NCI-H748 treated with DMSO at 0.1 percent for 48 hours (cell line): ENCODE data around the gene UBE4B.
A peak's percentile ranks its signal among the peaks of the same experiment; 100 is the strongest.
"Not testable (repeated sequence)": the region's sequence is repeated elsewhere in the genome, so short reads cannot be mapped to it uniquely, and the experiment has no call there.

ENCODE experiments used
- DNase-seq: peaks from one replicate; lab custom pipeline; 2025; lab: John Stamatoyannopoulos, UW

The UBE4B gene

DNA sequence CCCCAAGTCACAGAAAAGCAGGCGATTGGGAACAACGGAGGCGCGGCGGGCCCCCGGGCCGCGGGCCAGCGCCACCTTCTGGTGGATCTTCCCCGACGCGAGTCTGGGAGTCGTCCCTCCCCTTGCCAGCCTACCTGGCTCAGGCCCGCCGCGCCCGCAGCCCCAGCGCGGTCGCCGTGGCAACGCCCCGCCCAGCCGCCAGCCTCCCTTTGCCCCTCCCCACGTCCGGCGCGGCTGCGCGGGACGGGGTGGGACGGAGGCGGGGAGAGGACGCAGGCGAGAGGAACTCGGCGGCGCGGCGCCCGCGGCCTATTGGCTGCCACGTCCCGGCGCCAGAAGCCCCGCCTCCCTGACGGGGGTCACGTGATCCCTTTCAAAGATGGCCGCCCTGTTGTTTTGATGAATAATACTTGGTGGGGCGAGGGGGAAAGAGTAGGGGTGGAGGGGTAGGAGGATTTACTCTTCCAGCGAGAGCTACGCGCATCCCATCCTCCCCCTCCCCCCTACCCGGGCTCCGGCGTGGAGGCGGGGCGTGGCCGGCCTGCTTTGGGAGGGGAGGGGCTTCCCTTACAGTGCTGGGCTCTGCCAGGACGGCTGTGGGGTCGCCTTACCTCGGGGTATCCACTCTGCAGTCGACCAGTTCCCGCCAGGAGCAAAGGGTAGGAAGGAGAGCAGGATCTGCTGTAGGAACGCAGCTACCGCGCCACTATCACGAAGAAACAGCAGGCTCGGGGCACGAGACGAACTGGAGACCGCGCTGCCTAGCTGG, at the start of gene UBE4B:
UBE4B (plus strand) TSS at position 369 of the 769 bp plus-strand sequence. CDS start 713 bp downstream, outside the sequence.
- DNase-seq = peak; percentile 96

DNA sequence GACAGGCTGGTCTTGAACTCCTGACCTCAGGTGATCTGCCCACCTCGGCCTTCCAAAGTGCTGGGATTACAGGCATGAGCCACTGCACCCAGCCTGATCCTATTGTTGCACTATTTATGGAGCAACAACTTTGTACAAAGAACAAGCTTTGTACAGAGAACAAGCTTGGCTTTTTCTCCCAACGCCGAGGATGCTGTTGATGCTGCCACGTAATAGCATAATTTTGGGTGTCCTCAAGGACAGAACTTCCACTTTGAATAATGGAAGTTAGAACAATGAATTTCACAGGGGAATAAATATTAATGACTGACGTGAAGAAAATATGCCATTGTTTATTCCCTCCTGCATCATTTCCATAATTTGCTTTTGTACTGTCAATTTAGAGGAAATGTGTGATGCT, 48.5 kb upstream of the UBE4B start:
- no peak for DNase-seq

DNA sequence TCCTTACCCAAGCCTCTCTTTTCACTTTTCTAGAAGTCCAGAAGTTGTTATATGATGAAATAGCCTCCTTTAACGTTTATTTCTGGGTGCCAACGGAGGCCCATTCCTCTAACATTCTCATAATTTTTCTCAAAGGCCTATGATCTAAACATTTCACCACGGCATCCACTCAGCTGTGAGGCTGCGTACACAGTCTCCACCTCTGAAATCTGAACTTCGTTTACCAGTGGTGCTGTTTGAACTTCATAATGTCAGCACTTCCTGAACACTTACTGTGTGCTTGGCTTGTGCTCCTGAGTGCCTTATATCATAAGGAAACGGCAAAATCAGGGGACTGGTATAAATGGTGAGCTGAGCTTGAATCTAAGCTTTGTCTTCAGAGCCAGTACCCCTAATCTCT, 47.8 kb upstream of the UBE4B start:
- DNase-seq = no peak

DNA sequence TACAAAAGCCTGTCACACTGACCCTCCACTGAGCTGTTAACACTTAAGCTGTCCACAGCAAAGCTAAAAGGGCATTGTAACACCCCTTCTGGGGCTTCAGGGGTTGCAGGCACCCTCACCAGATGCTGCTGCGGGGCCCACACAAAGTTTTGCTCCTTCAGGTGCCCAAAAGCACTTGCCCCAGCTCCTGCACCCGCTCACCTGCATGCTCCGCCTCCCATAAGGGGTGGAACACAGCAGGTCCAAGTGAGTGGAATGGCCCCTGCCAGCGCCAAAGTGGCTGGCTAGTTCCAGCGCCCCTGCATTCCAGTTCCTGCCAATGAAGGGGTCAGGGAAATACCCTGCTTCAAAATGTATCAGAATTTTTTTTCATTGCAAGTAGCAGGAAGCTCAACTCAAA, 43.0 kb upstream of the UBE4B start:
- no peak for DNase-seq

DNA sequence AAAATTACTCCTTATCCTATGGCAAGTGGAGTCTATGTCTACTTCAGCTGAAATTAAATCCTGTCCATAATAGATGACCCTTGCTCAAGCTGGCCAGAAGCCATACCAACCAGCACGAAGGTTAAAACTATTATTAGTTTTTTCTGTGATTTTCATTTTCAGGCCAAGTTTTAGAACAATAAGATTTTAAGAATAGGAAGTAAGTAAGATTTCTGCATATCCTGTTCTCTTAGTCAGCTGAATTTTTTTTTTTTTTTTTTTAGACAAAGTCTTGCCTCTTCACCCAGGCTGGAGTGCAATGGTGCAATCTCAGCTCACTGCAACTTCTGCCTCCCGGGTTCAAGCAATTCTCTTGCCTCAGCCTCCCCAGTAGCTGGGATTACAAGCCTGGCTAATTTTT, 41.8 kb upstream of the UBE4B start:
- DNase-seq = no peak

DNA sequence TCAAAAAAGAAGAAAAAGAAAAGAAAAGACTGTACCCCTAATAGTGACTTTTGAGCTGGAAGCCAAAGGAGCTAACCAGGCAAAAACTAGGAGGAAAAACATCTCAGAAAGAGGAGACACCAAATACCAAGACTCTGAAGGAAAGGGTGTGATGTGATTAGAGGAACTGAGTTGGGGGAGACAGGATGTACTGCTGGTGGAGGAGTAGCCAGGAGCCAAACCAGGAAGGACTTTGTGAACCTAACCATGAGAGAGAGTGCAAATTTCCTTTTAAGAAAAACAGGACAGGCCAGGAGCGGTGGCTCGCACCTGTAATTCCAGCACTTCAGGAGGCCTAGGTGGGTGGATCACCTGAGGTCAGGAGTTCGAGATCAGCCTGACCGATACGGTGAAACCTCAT, 39.8 kb upstream of the UBE4B start:
- no peak for DNase-seq

DNA sequence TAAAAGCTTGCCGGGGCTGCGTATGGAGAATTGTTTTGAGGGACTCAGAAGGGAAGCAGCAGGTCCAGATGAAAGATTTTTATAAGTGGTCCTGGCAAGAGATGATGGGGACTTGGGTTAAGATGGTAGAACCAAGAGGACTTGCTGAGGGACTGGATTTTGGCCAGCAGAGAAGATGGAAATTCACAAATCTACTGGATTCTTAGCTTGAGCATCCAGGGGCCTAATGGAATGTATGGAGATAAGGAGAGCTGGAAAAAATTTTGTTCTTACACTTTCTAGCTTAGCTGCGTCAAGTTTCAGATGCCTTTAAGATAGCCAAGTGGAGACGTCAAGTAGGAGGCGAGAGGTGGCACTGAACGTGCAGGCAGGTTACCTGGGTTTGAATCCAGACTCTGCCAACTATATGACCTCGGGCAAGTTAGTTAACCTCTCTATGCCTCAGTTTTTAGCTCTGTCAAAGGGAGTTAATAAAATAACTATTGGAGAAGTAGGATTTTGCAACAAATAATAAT, 39.1 kb upstream of the UBE4B start:
- no peak for DNase-seq

DNA sequence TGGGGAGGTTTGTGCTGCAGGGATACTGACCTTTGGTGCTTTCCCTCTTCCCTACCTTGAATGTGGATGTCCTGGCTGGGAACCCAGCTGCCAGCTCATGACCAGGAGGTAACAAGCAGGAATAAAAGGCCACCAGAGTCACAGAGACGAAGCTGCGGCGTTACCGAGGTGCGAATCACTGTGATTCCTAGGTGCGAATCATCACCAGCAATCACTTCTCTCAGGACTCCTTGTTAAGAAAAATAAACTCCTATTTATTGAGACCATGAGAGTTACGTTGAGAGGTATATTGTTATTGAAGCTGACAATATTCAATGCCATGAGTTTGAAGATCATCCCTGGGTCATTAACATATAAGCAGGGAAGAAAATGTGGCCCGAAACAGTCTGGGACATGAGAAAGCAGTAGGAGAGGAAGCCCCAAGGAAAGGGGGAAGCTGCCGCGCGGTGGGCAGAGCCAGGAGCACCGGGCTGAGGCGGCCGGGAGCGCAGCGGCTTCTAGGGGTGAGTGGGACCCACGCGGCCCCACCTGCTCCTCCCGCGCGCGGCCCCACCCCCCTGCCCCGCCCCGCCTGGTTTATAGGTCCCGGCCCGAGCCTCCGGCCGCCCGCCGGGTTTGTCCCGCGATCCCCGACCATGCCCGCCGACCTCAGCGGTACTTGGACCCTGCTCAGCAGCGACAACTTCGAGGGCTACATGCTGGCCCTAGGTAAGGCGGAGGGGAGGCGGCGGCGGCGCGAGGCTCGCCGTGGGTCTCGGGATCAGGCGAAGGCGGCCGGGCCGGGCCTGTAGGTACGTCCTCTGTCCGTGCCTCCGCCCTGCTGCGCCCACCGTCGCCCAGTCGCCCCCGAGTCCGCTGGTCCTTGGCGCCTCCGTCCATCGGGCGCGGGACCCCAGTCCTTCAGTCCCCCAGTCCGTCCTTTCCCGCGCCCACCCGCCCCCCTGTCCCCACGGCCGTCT, 35.9 kb upstream of the UBE4B start, which contains the start of gene RBP7:
RBP7 (plus strand) TSS at position 605 of the 959 bp plus-strand sequence; CDS start at position 636, 31 bp downstream.
- no peak for DNase-seq

DNA sequence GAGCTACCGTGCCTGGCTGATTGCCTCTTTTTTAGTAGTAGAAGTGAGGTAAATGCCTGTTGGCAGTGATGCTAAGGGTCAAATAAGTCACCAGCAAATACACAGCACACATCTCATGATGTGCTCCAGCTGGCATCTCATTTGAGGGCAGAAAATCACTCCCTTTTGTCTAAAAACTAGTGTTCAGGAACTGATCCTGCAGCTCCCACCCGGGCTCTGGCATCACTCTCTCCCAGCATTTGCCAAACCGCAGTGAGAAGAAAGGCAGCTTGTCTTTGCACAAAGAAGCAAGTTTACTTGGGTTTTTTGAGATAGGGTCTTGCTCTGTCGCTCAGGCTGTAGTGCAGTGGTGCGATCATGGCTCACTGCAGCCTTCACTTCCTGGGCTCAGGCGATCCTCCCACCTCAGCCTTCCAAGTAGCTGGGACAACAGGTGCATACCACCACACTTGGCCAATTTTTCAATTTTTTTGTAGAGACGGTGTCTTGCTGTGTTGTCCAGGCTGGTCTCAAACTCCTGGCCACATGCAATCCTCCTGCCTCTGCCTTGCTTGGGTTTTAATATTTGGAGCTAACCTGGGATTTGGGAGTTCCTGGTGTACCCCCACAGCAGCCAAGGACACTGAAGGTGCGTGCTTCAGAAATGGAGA, 31.6 kb upstream of the UBE4B start:
- DNase-seq = no peak

DNA sequence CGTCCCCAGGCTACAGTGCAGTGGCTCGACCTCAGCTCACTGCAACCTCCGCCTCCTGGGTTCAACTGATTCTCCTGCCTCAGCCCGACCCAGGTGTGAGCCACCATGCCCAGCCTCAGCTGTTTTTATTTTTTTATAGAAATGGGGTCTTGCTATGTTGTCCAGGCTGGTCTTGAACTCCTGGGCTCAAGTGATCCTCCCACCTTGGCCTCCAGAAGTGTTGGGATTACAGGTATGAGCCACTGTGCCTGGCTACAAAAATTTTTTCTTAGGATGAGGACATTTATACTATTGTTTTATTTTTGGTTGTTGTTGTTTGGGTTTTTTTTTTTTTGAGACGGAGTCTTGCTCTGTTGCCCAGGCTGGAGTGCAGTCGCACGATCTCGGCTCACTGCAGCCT, 27.5 kb upstream of the UBE4B start:
- DNase-seq = not testable (repeated sequence)

DNA sequence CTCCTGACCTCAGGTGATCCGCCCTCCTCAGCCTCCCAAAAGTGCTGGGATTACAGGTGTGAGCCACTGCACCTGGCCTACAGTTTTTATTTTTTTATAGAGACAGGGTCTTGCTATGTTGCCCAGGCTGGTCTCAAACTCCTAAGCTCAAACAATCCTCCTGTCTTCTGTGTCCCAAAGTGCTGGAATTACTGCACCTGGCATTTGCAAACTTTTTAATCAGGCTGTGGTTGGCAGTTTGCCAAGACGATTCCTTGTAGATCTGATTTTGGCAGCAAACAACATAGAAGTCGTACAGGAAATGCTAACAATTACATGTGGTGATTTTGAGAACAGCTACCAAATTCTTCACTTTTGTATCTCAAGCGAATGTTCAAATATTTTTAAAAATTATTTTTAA, 25.6 kb upstream of the UBE4B start:
- DNase-seq = no peak

DNA sequence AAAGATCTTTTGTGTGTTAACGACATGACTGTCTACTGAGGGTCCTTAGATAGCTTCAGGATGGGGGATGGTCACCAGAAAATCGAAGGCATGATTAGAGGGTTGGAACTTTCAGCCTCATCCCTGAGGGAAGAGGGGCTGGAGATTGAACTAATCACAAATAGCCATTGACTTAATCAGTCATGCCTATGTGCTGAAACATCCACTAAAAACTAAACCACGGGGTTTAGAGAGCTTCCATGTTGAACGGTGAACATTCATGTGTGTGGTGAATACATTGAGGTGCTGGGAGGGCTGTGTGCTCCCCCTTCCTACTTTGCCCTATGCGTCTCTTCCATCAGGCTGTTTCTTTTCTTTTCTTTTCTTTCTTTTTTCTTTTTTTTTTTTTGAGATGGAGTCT, 18.7 kb upstream of the UBE4B start:
- DNase-seq = no peak

DNA sequence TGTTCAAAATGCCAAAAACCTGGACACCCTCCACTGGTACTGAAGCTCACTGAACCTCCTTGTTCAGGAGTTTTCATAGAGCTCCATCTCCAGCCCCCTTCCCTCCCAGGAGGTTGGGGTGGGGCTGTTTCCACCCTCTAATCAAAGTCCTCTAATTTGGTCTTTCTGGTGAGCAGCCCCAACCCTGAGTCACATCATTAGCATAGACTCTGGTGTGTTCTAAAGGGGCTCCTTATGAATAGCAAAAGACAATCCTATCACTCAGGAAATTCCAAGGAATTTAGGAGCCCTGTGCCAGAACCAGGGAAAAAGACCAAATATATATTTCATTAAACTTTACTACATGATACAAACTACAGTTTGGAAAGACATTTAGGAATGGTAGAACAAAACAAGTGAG, 13.2 kb upstream of the UBE4B start:
- no peak for DNase-seq

DNA sequence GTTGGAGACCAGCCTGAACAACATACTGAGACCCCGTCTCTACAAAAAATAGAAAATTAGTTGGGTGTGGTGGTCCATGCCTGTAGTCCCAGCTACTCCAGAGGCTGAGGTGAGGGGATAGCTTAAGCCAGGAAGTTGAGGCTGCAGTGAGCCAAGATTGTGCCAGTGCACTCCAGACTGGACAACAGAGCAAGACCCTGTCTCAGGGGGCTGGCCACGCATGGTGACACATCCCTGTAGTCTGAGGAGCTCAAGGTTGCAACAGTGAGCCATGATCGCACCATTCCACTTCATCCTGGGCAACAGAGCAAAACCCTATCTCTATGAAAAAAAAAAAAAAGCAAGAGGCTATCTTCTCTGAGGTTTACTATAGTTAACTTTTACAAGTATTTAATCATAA, 12.7 kb upstream of the UBE4B start:
- DNase-seq = no peak

DNA sequence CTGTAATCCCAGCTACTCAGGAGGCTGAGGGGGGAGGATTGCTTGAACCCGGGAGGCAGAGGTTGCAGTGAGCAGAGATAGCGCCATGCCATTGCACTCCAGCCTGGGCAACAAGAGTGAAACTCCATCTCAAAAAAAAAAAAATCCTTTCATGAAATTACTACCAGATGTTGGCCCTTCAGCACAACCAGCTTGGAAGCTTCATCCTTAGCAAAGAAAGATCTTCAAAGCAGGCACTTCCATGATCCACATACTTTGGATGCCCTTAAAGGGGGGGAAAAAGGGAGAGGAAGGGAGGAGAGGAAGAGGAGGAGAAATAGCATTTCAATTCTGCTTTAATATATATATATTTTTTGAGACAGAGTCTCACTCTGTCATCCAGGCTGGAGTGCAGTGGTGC, 12.1 kb upstream of the UBE4B start:
- not testable (repeated sequence) for DNase-seq

DNA sequence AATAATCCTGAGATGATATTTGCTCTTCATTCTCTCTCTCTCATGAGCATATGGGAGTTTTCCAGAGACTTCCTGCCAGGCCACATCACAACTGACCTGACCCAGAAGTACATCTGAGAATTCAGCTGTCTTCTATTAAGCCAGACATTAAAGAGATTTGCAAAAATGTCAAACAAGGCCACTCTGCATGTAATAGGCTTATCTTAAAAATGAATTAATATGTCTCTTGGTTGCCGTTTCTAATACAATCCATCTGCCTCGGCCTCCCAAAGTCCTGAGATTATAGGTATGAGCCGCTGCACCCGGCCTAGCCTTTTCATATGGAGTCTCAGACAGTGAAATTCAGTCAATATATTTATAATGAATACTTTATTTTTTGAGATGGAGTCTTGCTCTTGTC, 10.8 kb upstream of the UBE4B start:
- not testable (repeated sequence) for DNase-seq

DNA sequence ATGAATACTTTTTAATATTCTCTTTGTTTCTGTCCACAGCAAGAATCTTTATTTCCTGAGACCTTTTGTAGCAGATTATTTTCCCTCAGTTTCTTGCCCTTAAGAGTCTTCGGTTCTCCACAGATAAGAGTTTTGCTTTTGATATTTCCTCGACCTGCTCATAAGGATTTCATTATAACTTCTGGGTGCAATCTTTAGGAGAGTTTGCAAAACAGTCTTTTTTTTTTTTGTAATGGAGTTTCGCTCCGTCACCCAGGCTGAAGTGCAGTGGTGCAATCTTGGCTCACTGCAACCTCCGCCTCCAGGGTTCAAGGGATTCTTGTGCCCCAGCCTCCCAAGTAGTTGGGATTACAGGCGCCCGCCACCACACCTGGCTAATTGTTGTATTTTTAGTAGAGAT, 10.1 kb upstream of the UBE4B start:
- DNase-seq = no peak

DNA sequence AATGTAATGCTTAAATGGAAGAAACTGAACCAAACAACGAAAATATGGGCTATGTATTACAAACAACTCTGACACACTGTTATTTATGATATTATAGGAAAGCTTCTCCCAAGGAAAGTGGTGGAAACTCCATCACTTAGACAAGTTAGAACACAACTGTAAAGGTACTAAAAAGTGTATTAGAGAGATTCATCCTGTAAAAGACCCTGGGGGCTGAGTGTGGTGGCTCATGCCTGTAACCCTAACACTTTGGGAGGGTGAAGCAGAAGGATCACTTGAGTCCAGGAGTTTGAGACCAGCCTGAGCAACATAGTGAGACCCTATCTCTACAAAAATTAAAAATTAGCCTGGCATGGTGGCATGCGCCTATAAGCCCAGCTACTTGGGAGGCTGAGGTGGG, 7.4 kb upstream of the UBE4B start:
- DNase-seq = no peak

DNA sequence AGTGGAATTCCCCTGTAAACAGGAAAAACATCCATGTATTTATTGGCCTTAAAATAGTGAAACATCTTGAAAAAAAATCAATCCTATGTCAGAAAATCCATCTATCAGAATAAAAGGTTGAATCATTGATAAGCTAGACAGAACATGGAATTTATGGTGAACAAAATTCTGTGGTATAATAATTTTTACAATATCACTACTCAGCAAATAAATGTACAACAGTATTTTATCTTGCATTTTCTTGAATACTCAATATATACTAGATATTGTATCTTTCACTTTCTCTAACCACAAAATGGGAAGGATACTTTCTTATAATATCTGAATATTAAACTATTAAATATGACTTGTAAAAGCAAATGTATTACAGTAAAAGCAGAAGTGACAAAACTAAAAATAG, 5.7 kb upstream of the UBE4B start:
- DNase-seq = no peak

DNA sequence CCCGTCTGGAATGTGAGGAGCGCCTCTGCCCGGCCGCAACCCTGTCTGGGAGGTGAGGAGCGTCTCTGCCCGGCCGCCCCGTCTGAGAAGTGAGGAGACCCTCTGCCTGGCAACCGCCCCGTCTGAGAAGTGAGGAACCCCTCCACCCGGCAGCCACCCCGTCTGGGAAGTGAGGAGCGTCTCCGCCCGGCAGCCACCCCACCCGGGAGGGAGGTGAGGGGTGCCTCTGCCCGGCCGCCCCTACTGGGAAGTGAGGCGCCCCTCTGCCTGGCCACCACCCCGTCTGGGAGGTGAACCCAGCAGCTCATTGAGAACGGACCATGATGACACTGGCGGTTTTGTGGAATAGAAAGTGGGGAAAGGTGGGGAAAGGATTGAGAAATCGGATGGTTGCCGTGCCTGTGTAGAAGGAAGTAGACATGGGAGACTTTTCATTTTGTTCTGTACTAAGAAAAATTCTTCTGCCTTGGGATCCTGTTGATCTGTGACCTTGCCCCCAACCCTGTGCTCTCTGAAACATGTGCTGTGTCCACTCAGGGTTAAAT, 3.7 kb upstream of the UBE4B start:
- DNase-seq = not testable (repeated sequence)

DNA sequence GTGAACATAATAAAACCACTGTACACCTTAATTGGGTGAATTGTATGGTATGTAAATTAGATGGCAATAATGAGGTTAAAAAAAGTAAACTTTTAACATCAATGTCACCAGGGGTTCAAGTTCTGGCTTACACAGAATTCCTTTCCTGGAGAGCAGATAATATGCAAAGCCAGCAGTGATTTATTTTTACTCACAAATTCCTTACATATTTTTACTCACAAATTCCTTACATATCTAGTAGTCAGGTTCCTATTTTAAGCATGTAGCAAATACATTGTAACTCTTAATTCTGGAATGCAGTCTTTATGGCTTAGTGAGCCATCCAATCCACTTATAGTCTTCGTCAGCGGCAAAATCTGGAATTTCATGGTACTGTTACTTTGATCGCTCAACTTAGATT, 1.3 kb upstream of the UBE4B start:
- DNase-seq = no peak

DNA sequence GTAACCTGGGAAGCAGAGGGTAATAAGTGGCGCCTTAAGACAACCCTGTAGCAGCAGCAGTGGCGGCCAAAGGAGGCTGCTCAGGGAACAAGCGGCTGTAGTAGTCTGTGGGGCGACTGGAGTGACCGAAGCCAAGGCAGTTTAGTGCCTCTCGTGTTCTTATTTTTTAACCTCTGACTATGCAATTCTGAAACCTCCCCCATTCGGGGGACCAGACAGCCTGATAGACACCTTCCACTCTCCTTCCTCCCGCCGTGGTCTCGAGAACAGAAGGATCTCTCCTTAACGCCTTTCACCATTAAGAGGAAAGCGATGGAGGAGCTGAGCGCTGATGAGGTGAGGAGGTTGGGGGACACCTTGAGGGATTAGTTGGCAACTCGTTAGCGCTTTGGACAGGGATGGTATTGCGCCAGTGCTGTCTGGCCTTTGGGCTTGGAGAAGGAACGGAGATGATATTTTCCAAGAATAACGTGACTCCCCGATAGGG, 644 bp downstream of the UBE4B start:
- no peak for DNase-seq
